ENCODE results near the gene ATP5F1A.

GRCh38 chr18:46134920-46135675, 37.0 kb upstream of the ATP5F1A start:
- TF ChIP-seq POLR2A (IDR thresholded peaks at IDR 0.05) (no peak), CTCF (IDR thresholded peaks at IDR 0.05) (no peak)

Data from prostate gland (tissue), 2 donors.